Measurements from ENCODE around the gene LYPD6B. TPM values are rescaled to one million over a fixed set of nuclear protein-coding genes. Genes with fewer than 3 reads are reported as not detected.

LYPD6B gene
- total RNA-seq, 1 donor, result 2.5 TPM

DNA sequence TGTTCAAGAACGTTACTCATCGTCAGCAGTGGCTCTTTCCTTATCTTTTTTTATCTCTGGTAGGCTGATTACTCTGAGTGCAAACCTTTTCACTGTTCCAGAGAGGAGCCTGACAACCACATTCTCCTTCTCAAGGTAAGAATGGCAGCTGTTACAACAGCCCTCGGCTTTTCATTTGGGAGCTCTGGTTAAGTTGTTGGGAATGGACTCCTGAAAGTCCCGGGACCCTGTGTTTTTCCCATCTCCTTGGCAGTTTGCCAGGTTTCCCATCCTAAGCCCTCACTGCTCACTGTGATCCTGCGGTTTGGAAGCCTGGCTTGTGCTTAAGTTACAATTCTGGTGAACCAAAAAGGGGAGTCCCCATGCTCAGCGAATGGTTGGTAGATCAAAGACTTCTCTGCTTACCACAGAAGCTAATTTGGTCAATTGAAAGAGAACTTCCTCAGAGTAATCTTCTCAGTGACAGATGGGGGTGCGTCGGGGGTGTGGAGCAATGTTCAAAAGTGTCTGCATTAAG, 122.3 kb downstream of the LYPD6B start:
- Histone ChIP-seq H3K4me3 (ENCODE audit: insufficient read depth, low read length) (no peak overlapping the region), H3K36me3 (ENCODE audit: insufficient read depth, low read length) (no peaks in the 10 kb centered on the region), H3K27ac (ENCODE audit: low read depth, low read length) (no peak overlapping the region), H3K27me3 (ENCODE audit: insufficient read depth, low read length) (no peaks in the 10 kb centered on the region), H3K79me2 (ENCODE audit: insufficient read depth, low read length) (no peaks in the 10 kb centered on the region), H2AFZ (ENCODE audit: low read length) (no peak overlapping the region), H3K4me2 (ENCODE audit: insufficient read depth, low read length) (no peak overlapping the region), H3K9me3 (ENCODE audit: low read depth, low read length) (no peaks in the 10 kb centered on the region), H3K4me1 (ENCODE audit: insufficient read depth, low read length) (no peaks in the 10 kb centered on the region), H4K20me1 (ENCODE audit: insufficient read depth, low read length) (no peaks in the 10 kb centered on the region)
- DNase-seq (ENCODE audit: insufficient read length, low spot score, missing footprints), result no peak
- TF ChIP-seq, protein P1, sequence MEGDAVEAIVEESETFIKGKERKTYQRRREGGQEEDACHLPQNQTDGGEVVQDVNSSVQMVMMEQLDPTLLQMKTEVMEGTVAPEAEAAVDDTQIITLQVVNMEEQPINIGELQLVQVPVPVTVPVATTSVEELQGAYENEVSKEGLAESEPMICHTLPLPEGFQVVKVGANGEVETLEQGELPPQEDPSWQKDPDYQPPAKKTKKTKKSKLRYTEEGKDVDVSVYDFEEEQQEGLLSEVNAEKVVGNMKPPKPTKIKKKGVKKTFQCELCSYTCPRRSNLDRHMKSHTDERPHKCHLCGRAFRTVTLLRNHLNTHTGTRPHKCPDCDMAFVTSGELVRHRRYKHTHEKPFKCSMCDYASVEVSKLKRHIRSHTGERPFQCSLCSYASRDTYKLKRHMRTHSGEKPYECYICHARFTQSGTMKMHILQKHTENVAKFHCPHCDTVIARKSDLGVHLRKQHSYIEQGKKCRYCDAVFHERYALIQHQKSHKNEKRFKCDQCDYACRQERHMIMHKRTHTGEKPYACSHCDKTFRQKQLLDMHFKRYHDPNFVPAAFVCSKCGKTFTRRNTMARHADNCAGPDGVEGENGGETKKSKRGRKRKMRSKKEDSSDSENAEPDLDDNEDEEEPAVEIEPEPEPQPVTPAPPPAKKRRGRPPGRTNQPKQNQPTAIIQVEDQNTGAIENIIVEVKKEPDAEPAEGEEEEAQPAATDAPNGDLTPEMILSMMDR (IDR thresholded peaks at IDR 0.05; ENCODE audit: extremely low read depth, low read depth, low read length), result no peak

DNA sequence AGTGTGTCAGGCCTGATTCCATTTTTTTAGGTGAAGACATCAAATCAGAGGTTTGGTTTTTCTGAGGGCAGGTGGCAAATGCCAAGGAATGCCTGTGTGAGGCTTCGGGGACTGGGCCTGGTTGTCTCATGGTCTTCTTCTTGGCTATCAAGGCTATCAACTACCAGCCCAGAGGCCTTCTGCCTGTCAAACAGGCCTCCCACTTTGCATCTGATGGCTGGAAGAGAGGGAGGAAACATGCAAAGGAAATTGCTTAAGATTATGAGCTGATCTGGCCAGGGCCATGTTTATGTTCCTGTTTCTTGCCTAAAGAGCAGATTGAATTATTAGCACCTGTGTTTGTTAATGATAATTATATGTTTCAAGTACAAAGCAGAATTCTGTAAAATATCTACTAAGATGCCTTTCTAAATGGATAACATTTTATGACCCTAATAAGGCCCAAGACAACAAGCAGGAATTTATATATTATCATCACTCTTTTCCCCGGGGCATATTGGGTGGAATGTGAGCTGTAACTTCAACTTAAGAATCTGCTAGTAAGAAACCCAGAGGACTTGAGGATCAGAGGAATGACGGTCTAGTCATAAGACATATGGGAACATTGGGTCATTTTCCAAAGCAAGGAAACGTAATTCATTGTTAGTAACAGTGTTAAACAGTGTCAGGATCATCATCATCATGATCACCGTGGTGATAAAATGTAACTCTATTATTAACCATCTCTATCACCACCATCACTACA, 123.2 kb downstream of the LYPD6B start:
- H3K79me2 ChIP-seq (ENCODE audit: insufficient read depth, low read length), result no peaks in the 10 kb centered on the region
- no peaks in the 10 kb centered on the region for H3K36me3 ChIP-seq (ENCODE audit: insufficient read depth, low read length)
- H3K4me1 ChIP-seq (ENCODE audit: insufficient read depth, low read length), result no peaks in the 10 kb centered on the region
- H2AFZ ChIP-seq (ENCODE audit: low read length), result no peak overlapping the region
- H3K9me3 ChIP-seq (ENCODE audit: low read depth, low read length), result no peaks in the 10 kb centered on the region
- H4K20me1 ChIP-seq (ENCODE audit: insufficient read depth, low read length), result no peaks in the 10 kb centered on the region
- H3K27ac ChIP-seq (ENCODE audit: low read depth, low read length), result no peak overlapping the region
- H3K27me3 ChIP-seq (ENCODE audit: insufficient read depth, low read length), result no peaks in the 10 kb centered on the region
- DNase-seq (ENCODE audit: insufficient read length, low spot score, missing footprints), result no peak
- H3K4me3 ChIP-seq (ENCODE audit: insufficient read depth, low read length), result no peak overlapping the region
- TF ChIP-seq, protein P1 (IDR thresholded peaks at IDR 0.05; ENCODE audit: extremely low read depth, low read depth, low read length), result no peak
- H3K4me2 ChIP-seq (ENCODE audit: insufficient read depth, low read length), result no peak overlapping the region

DNA sequence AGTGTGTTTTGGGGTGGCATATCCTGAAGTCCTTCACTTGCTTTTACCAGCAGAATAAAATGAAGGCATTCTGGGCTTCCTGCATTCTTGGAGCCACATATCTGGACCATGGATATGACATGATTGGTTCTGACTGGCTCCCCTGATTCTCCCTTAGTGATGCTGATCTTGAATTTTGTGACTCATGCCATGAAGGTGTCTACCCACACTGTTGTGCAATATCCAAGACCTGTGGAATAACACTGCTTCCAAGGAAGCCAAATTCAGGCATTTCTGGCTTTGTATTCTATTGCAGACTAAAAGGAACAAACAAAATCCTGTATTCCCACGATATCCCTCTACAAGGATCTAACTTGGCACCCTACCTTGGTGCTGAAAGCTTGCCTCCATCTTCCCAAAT, 125.8 kb downstream of the LYPD6B start:
- Histone ChIP-seq H3K36me3 (ENCODE audit: insufficient read depth, low read length) (no peaks in the 10 kb centered on the region), H4K20me1 (ENCODE audit: insufficient read depth, low read length) (no peaks in the 10 kb centered on the region), H3K79me2 (ENCODE audit: insufficient read depth, low read length) (no peaks in the 10 kb centered on the region), H3K4me2 (ENCODE audit: insufficient read depth, low read length) (no peak overlapping the region), H3K27ac (ENCODE audit: low read depth, low read length) (no peak overlapping the region), H3K9me3 (ENCODE audit: low read depth, low read length) (no peaks in the 10 kb centered on the region), H3K4me3 (ENCODE audit: insufficient read depth, low read length) (no peak overlapping the region), H3K4me1 (ENCODE audit: insufficient read depth, low read length) (no peaks in the 10 kb centered on the region), H3K27me3 (ENCODE audit: insufficient read depth, low read length) (no peaks in the 10 kb centered on the region), H2AFZ (ENCODE audit: low read length) (no peak overlapping the region)
- TF ChIP-seq, protein P1 (IDR thresholded peaks at IDR 0.05; ENCODE audit: extremely low read depth, low read depth, low read length), result no peak
- no peak for DNase-seq (ENCODE audit: insufficient read length, low spot score, missing footprints)

DNA sequence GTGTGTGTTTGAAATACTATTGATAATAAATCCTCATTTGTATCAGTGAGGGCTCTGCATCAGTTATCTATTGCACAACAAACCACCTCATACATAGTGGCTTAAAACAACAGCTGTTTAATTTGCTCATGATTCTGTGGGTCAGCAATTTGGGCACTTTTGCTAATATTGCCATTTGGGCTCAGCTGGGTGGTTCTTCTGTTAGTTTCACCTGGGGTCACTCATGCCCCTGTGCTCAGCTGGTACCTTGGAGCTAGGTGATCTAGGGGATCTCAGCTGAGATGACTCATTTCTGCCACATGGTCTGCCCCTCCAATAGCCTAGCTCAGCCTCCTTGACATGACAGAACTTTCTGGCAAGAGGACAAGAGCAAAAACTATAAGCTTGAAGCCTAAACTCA, 126.3 kb downstream of the LYPD6B start:
- no peak overlapping the region for H3K4me2 ChIP-seq (ENCODE audit: insufficient read depth, low read length)
- no peak for DNase-seq (ENCODE audit: insufficient read length, low spot score, missing footprints)
- H3K36me3 ChIP-seq (ENCODE audit: insufficient read depth, low read length), result no peaks in the 10 kb centered on the region
- H2AFZ ChIP-seq (ENCODE audit: low read length), result no peak overlapping the region
- H3K4me3 ChIP-seq (ENCODE audit: insufficient read depth, low read length), result no peak overlapping the region
- TF ChIP-seq, protein P1 (IDR thresholded peaks at IDR 0.05; ENCODE audit: extremely low read depth, low read depth, low read length), result no peak
- no peaks in the 10 kb centered on the region for H3K79me2 ChIP-seq (ENCODE audit: insufficient read depth, low read length)
- H3K27me3 ChIP-seq (ENCODE audit: insufficient read depth, low read length), result no peaks in the 10 kb centered on the region
- H3K27ac ChIP-seq (ENCODE audit: low read depth, low read length), result no peak overlapping the region
- no peaks in the 10 kb centered on the region for H3K4me1 ChIP-seq (ENCODE audit: insufficient read depth, low read length)
- H3K9me3 ChIP-seq (ENCODE audit: low read depth, low read length), result no peaks in the 10 kb centered on the region
- no peaks in the 10 kb centered on the region for H4K20me1 ChIP-seq (ENCODE audit: insufficient read depth, low read length)

Data from osteoblast (primary cell).